H9 (cell line): ENCODE measurements around the gene FBXO17. TPM values are rescaled to one million over a fixed set of nuclear protein-coding genes. Genes with fewer than 3 reads are reported as not detected.

Experiments used
- DNase-seq: peaks from one replicate; pipeline ENCODE4 v3.0.0-alpha.2; 2017
- H2AFZ ChIP-seq: one replicate; pipeline ENCODE4 v1.6.1; 2013; ENCODE audit warnings: mild to moderate bottlenecking, low read length, control low read depth, moderate library complexity
- H2AK5ac ChIP-seq: 2 replicates; pipeline ENCODE4 v1.6.1; 2013; ENCODE audit warnings: low read length, control low read depth, mixed read lengths; ENCODE audit not compliant: insufficient read length
- H2BK120ac ChIP-seq: one replicate; pipeline ENCODE4 v1.6.1; 2013; ENCODE audit warnings: low read depth, mild to moderate bottlenecking, low read length, control low read depth, inconsistent platforms; ENCODE audit not compliant: poor library complexity, severe bottlenecking
- H2BK12ac ChIP-seq: 2 replicates; pipeline ENCODE4 v1.6.1; 2013; ENCODE audit warnings: low read length, control low read depth, mixed read lengths, low read depth; ENCODE audit not compliant: insufficient read length
- H2BK15ac ChIP-seq: 2 replicates; pipeline ENCODE4 v1.6.1; 2013; ENCODE audit warnings: low read depth, low read length, control low read depth
- H2BK20ac ChIP-seq: one replicate; pipeline ENCODE4 v1.6.1; 2013; ENCODE audit warnings: low read depth, mild to moderate bottlenecking, low read length, control low read depth, inconsistent platforms; ENCODE audit not compliant: poor library complexity, severe bottlenecking
- H2BK5ac ChIP-seq: 2 replicates; pipeline ENCODE4 v1.6.1; 2013; ENCODE audit warnings: low read length, control low read depth, mixed read lengths; ENCODE audit not compliant: insufficient read length
- H3K14ac ChIP-seq: 2 replicates; pipeline ENCODE4 v1.6.1; 2013; ENCODE audit warnings: low read length, control low read depth; ENCODE audit not compliant: insufficient read depth
- H3K18ac ChIP-seq: 2 replicates; pipeline ENCODE4 v1.6.1; 2013; ENCODE audit warnings: low read depth, mild to moderate bottlenecking, mixed read lengths, low read length, control low read depth; ENCODE audit not compliant: insufficient read length
- H3K23ac ChIP-seq: 2 replicates; pipeline ENCODE4 v1.6.1; 2013; ENCODE audit warnings: low read length, control low read depth, mixed read lengths, low read depth; ENCODE audit not compliant: insufficient read length
- H3K23me2 ChIP-seq: 2 replicates; pipeline ENCODE4 v1.6.1; 2013; ENCODE audit warnings: low read depth, mild to moderate bottlenecking, mixed read lengths, low read length, control low read depth; ENCODE audit not compliant: insufficient read length, poor library complexity, severe bottlenecking
- H3K27ac ChIP-seq: 2 replicates; pipeline ENCODE4 v1.5.1; 2013; ENCODE audit warnings: low read length, control low read depth, mixed read lengths, low read depth; ENCODE audit not compliant: insufficient read length
- H3K27me3 ChIP-seq: 2 replicates; pipeline ENCODE4 v1.6.1; 2013; ENCODE audit warnings: low read length, control low read depth, inconsistent platforms; ENCODE audit not compliant: insufficient read depth
- H3K4ac ChIP-seq: 2 replicates; pipeline ENCODE4 v1.6.1; 2013; ENCODE audit warnings: low read depth, mild to moderate bottlenecking, control low read depth, inconsistent platforms, low read length, moderate library complexity
- H3K4me1 ChIP-seq: 2 replicates; pipeline ENCODE4 v1.6.1; 2013; ENCODE audit warnings: low read length, control low read depth, inconsistent platforms; ENCODE audit not compliant: insufficient read depth
- H3K4me2 ChIP-seq: 2 replicates; pipeline ENCODE4 v1.6.1; 2013; ENCODE audit warnings: low read length, control low read depth, mixed read lengths; ENCODE audit not compliant: insufficient read length, insufficient read depth
- H3K56ac ChIP-seq: 2 replicates; pipeline ENCODE4 v1.6.1; 2013; ENCODE audit warnings: low read depth, mild to moderate bottlenecking, mixed read lengths, low read length, control low read depth; ENCODE audit not compliant: insufficient read length
- H3K79me1 ChIP-seq: 2 replicates; pipeline ENCODE4 v1.6.1; 2013; ENCODE audit warnings: low read depth, mild to moderate bottlenecking, moderate library complexity, low read length, control low read depth, inconsistent platforms; ENCODE audit not compliant: insufficient read depth, poor library complexity, severe bottlenecking
- H3K79me2 ChIP-seq: 2 replicates; pipeline ENCODE4 v1.6.1; 2013; ENCODE audit warnings: low read length, control low read depth, inconsistent platforms; ENCODE audit not compliant: insufficient read depth
- H3K9ac ChIP-seq: 2 replicates; pipeline ENCODE4 v1.6.1; 2013; ENCODE audit warnings: low read length, control low read depth, mixed read lengths; ENCODE audit not compliant: insufficient read length; ENCODE audit errors: extremely low read depth
- H3K9me3 ChIP-seq: one replicate; pipeline ENCODE4 v1.6.1; 2013; ENCODE audit warnings: low read depth, low read length, inconsistent platforms; ENCODE audit not compliant: control insufficient read depth
- H3T11ph ChIP-seq: one replicate; pipeline ENCODE4 v1.6.1; 2013; ENCODE audit warnings: mild to moderate bottlenecking, low read length, control low read depth, inconsistent platforms
- H4K20me1 ChIP-seq: one replicate; pipeline ENCODE4 v1.6.1; 2013; ENCODE audit not compliant: control insufficient read depth, insufficient read length, insufficient read depth
- H4K5ac ChIP-seq: 2 replicates; pipeline ENCODE4 v1.6.1; 2013; ENCODE audit warnings: low read depth, mild to moderate bottlenecking, mixed read lengths, low read length, control low read depth; ENCODE audit not compliant: insufficient read length
- H4K8ac ChIP-seq: replicated peaks from 2 replicates; pipeline ENCODE4 v1.6.1; 2013; ENCODE audit warnings: low read length, control low read depth, mixed read lengths, low read depth; ENCODE audit not compliant: insufficient read length
- H4K91ac ChIP-seq: 2 replicates; pipeline ENCODE4 v1.6.1; 2013; ENCODE audit warnings: low read depth, mild to moderate bottlenecking, moderate library complexity, mixed read lengths, low read length, control low read depth; ENCODE audit not compliant: insufficient read length
- H3K27ac Mint-ChIP-seq, 3 experiments: 2 replicates in 2 of 3; 3 replicates in 1 of 3; pipeline ENCODE4 v1.8.0; 2020 to 2021; ENCODE audit warnings: mixed read lengths in 3 of 3, mild to moderate bottlenecking in 1 of 3, moderate library complexity in 1 of 3
- H3K27me3 Mint-ChIP-seq: 2 replicates; pipeline ENCODE4 v1.8.0; 2021; ENCODE audit warnings: low read depth, mild to moderate bottlenecking, moderate library complexity, mixed read lengths
- H3K36me3 Mint-ChIP-seq, 3 experiments: 2 replicates in 2 of 3; 3 replicates in 1 of 3; pipeline ENCODE4 v1.8.0; 2020 to 2021; ENCODE audit warnings: low read depth in 3 of 3, mixed read lengths in 3 of 3; ENCODE audit not compliant: insufficient read depth in 1 of 3
- H3K4me1 Mint-ChIP-seq, 2 experiments: 2 replicates each; pipeline ENCODE4 v1.8.0; 2020; ENCODE audit warnings: mixed read lengths in 2 of 2
- H3K4me3 Mint-ChIP-seq, 2 experiments: 2 replicates in 1 of 2; 3 replicates in 1 of 2; pipeline ENCODE4 v1.8.0; 2020 to 2021; ENCODE audit warnings: mild to moderate bottlenecking in 2 of 2, mixed read lengths in 2 of 2, moderate library complexity in 1 of 2
- H3K9me3 Mint-ChIP-seq, 2 experiments: 2 replicates in 1 of 2; 3 replicates in 1 of 2; pipeline ENCODE4 v1.8.0; 2020; ENCODE audit warnings: mild to moderate bottlenecking in 2 of 2, mixed read lengths in 2 of 2, moderate library complexity in 1 of 2
- WGBS: extraction: QIAGEN DNeasy Blood & Tissue Kit; methylation state at CpG from one replicate; pipeline ENCODE4 v1.1.7; 2013; ENCODE audit warnings: missing lambda C conversion rate, low lambda C conversion rate, mixed read lengths; ENCODE audit not compliant: insufficient read length; ENCODE audit errors: extremely low coverage; 5-methylcytosine and 5-hydroxymethylcytosine counted together
- total RNA-seq: library from RNA; stranded (reverse); gene quantifications from 2 replicates; pipeline ENCODE4 v1.2.1, GENCODE V29; 2021
- TF ChIP-seq, protein P1 (sequence below): fragments of 200-600 bp; sonication (generic); conservative IDR thresholded peaks from 3 replicates; pipeline ENCODE4 v1.8.0; 2021; ENCODE audit warnings: antibody characterized with exemption, mild to moderate bottlenecking

The FBXO17 gene
- total RNA-seq, 1 experiment from 2014 or later = 25.5 TPM

DNA sequence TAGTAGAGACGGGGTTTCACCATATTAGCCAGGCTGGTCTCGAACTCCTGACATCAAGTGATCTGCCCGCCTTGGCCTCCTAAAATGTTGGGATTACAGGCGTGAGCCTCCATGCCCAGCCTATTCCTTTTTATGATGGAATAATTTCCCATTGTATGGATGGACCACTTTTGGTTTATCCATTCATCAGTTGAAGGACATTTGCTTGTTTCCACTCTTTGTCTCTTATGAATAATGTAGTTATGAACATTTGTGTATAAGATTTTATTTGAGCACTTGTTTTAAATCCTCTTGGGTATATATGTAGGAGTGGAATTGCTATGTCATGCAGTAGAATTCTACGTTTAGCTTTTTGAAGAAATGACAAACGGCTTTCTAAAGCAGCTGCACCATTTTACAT lies 33.5 kb upstream of the FBXO17 start:
- H3K23ac ChIP-seq = no peak overlapping the region
- no peak overlapping the region for H4K8ac ChIP-seq
- no peaks in the 10 kb centered on the region for H3K27me3 ChIP-seq
- H3K4me1 ChIP-seq = no peaks in the 10 kb centered on the region
- H3K4me2 ChIP-seq = no peak overlapping the region
- Mint-ChIP-seq H3K4me3 (no peak overlapping the region), H3K36me3 (peaks cover 0 to 10% (median 3%) of the 10 kb centered on the region in 3 experiments; a peak in 3 of 7 replicates), H3K27ac (no peak overlapping the region), H3K27me3 (peaks cover 2% of the 10 kb centered on the region), H3K4me1 (peaks cover 4% of the 10 kb centered on the region in 2 experiments), H3K9me3 (no peaks in the 10 kb centered on the region; a peak in 1 of 5 replicates)
- H3K9me3 ChIP-seq = no peaks in the 10 kb centered on the region
- no peak overlapping the region for H2AFZ ChIP-seq
- TF ChIP-seq, protein P1, sequence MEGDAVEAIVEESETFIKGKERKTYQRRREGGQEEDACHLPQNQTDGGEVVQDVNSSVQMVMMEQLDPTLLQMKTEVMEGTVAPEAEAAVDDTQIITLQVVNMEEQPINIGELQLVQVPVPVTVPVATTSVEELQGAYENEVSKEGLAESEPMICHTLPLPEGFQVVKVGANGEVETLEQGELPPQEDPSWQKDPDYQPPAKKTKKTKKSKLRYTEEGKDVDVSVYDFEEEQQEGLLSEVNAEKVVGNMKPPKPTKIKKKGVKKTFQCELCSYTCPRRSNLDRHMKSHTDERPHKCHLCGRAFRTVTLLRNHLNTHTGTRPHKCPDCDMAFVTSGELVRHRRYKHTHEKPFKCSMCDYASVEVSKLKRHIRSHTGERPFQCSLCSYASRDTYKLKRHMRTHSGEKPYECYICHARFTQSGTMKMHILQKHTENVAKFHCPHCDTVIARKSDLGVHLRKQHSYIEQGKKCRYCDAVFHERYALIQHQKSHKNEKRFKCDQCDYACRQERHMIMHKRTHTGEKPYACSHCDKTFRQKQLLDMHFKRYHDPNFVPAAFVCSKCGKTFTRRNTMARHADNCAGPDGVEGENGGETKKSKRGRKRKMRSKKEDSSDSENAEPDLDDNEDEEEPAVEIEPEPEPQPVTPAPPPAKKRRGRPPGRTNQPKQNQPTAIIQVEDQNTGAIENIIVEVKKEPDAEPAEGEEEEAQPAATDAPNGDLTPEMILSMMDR = no peak
- no peaks in the 10 kb centered on the region for H3K23me2 ChIP-seq
- H2AK5ac ChIP-seq = no peak overlapping the region
- no peaks in the 10 kb centered on the region for H4K20me1 ChIP-seq
- H2BK12ac ChIP-seq = no peak overlapping the region
- H4K91ac ChIP-seq = no peak overlapping the region
- WGBS = no CpG with 5 or more reads among the region's 6 CpGs
- no peak overlapping the region for H3K27ac ChIP-seq
- no peaks in the 10 kb centered on the region for H3K79me2 ChIP-seq
- no peak overlapping the region for H2BK20ac ChIP-seq
- H2BK15ac ChIP-seq = no peak overlapping the region
- no peak for DNase-seq
- no peaks in the 10 kb centered on the region for H3K79me1 ChIP-seq
- no peak overlapping the region for H4K5ac ChIP-seq
- H3K18ac ChIP-seq = no peak overlapping the region
- H2BK5ac ChIP-seq = no peak overlapping the region
- H3K14ac ChIP-seq = no peak overlapping the region
- no peak overlapping the region for H3K9ac ChIP-seq
- H3T11ph ChIP-seq = no peak overlapping the region
- no peak overlapping the region for H3K4ac ChIP-seq
- no peak overlapping the region for H2BK120ac ChIP-seq
- no peak overlapping the region for H3K56ac ChIP-seq
